Thyroid gland (tissue), 4 donors: ENCODE results near the gene PARD3B. TPM values are rescaled to one million over a fixed set of nuclear protein-coding genes. Genes with fewer than 3 reads are reported as not detected.

Experiments
- DNase-seq, 2 donors: peaks; one replicate each; pipeline ENCODE4 v3.0.0-alpha.2; 2019
- H3K27ac ChIP-seq, 3 donors: fragments of 200-600 bp; sonication (generic); 1 replicate in 2 of 3; 2 replicates in 1 of 3; pipeline ENCODE4 v1.5.1; 2016 to 2019; ENCODE audit warnings: mild to moderate bottlenecking in 1 of 3, moderate library complexity in 1 of 3
- H3K27me3 ChIP-seq: fragments of 200-600 bp; sonication (generic); one replicate; pipeline ENCODE4 v1.5.1; 2019
- H3K36me3 ChIP-seq, 2 donors: fragments of 200-600 bp; sonication (generic); one replicate each; pipeline ENCODE4 v1.5.1; 2016 to 2019
- H3K4me1 ChIP-seq, 2 donors: fragments of 200-600 bp; sonication (generic); one replicate each; pipeline ENCODE4 v1.5.1; 2017 to 2019
- H3K4me3 ChIP-seq, 3 donors: fragments of 200-600 bp; sonication (generic); replicated peaks in 1 of 3; 1 replicate in 2 of 3; 2 replicates in 1 of 3; pipeline ENCODE4 v1.5.1; 2016; ENCODE audit warnings: mild to moderate bottlenecking in 1 of 3
- H3K9me3 ChIP-seq: fragments of 200-600 bp; sonication (generic); one replicate; pipeline ENCODE4 v1.5.1; 2017
- CTCF ChIP-seq, 6 experiments: fragments of 200-600 bp in 3 of 6; fragments of 450-650 bp in 3 of 6; sonication (generic) in 3 of 6; IDR thresholded peaks; one replicate each; pipeline ENCODE4 v1.5.1; 2016 to 2019; ENCODE audit warnings: antibody characterized with exemption in 6 of 6, mild to moderate bottlenecking in 2 of 6, inconsistent platforms in 1 of 6, moderate library complexity in 1 of 6
- POLR2A ChIP-seq, 2 donors: fragments of 450-650 bp; IDR thresholded peaks; one replicate each; pipeline ENCODE4 v1.6.1; 2017; ENCODE audit warnings: antibody characterized with exemption in 2 of 2, mild to moderate bottlenecking in 2 of 2, moderate library complexity in 1 of 2
- WGBS, 2 donors: methylation state at CpG; one replicate each; pipeline ENCODE4 v1.1.5; 2017; 5-methylcytosine and 5-hydroxymethylcytosine counted together
- intact Hi-C: fragments of 100-400 bp; cut with DNase I; formaldehyde crosslinking; loops from one replicate; pipeline ENCODE4 v1.15.1; 2023
- total RNA-seq, 4 donors: library from RNA; depleted of rRNA; stranded (reverse); fragments of >200 nt; gene quantifications; one replicate each; pipeline ENCODE4 v1.2.3, GENCODE V29; 2016

The PARD3B gene
- total RNA-seq, 4 donors from 2014 or later: 27.0 to 43.4 (median 34.6) TPM

GRCh38 chr2:205141381-205141780 lies 596.1 kb downstream of the PARD3B start:
- Histone ChIP-seq H3K4me1 (no peaks in the 10 kb centered on the region), H3K36me3 (no peaks in the 10 kb centered on the region), H3K27ac (no peak overlapping the region), H3K9me3 (no peaks in the 10 kb centered on the region), H3K4me3 (no peak overlapping the region), H3K27me3 (no peaks in the 10 kb centered on the region)
- 85 to 87% methylated on average over 1 of the region's 1 CpG for WGBS, 2 donors
- intact Hi-C loops: no loop called here
- no peak for DNase-seq
- TF ChIP-seq CTCF (IDR thresholded peaks at IDR 0.05): no peak
- TF ChIP-seq POLR2A (IDR thresholded peaks at IDR 0.05): no peak

- no peak for TF ChIP-seq CTCF (IDR thresholded peaks at IDR 0.05)
- TF ChIP-seq POLR2A (IDR thresholded peaks at IDR 0.05): no peak
- Histone ChIP-seq H3K4me1 (no peaks in the 10 kb centered on the region), H3K36me3 (no peaks in the 10 kb centered on the region), H3K27me3 (no peaks in the 10 kb centered on the region), H3K9me3 (no peaks in the 10 kb centered on the region), H3K4me3 (no peak overlapping the region), H3K27ac (no peak overlapping the region)
- intact Hi-C loops: no loop called here
- DNase-seq: no peak
- WGBS, 2 donors: 97 to 99% methylated on average over 6 of the region's 6 CpGs
Observed at GRCh38 chr2:205145888-205146287, 600.6 kb downstream of the PARD3B start.

GRCh38 chr2:205148755-205149154 lies 603.5 kb downstream of the PARD3B start:
- no peak for DNase-seq
- TF ChIP-seq POLR2A (IDR thresholded peaks at IDR 0.05): no peak
- no peak for TF ChIP-seq CTCF (IDR thresholded peaks at IDR 0.05)
- Histone ChIP-seq H3K4me3 (no peak overlapping the region), H3K27ac (no peak overlapping the region), H3K9me3 (no peaks in the 10 kb centered on the region), H3K36me3 (no peaks in the 10 kb centered on the region), H3K4me1 (no peaks in the 10 kb centered on the region), H3K27me3 (no peaks in the 10 kb centered on the region)
- 80 to 90% methylated on average over 2 of the region's 2 CpGs for WGBS, 2 donors
- intact Hi-C loops: no loop called here

GRCh38 chr2:205156457-205156856 lies 611.2 kb downstream of the PARD3B start:
- Histone ChIP-seq H3K27ac (no peak overlapping the region), H3K4me3 (no peak overlapping the region), H3K4me1 (no peaks in the 10 kb centered on the region), H3K9me3 (no peaks in the 10 kb centered on the region), H3K36me3 (no peaks in the 10 kb centered on the region), H3K27me3 (no peaks in the 10 kb centered on the region)
- intact Hi-C loops: no loop called here
- 90 to 94% methylated on average over 1 of the region's 1 CpG for WGBS, 2 donors
- DNase-seq: no peak
- TF ChIP-seq POLR2A (IDR thresholded peaks at IDR 0.05) (no peak), CTCF (IDR thresholded peaks at IDR 0.05) (no peak)

- Histone ChIP-seq H3K4me3 (no peak overlapping the region), H3K27ac (no peak overlapping the region), H3K27me3 (no peaks in the 10 kb centered on the region), H3K36me3 (no peaks in the 10 kb centered on the region), H3K4me1 (no peaks in the 10 kb centered on the region), H3K9me3 (no peaks in the 10 kb centered on the region)
- WGBS, 2 donors: 91 to 94% methylated on average over 6 of the region's 6 CpGs
- no peak for DNase-seq
- intact Hi-C loops: no loop called here
- TF ChIP-seq CTCF (IDR thresholded peaks at IDR 0.05) (no peak), POLR2A (IDR thresholded peaks at IDR 0.05) (no peak)
Observed at GRCh38 chr2:205158404-205158803, 613.1 kb downstream of the PARD3B start.
